Adrenal gland (tissue), 12 donors: ENCODE results near the gene MORN4. TPM values are rescaled to one million over a fixed set of nuclear protein-coding genes. Genes with fewer than 3 reads are reported as not detected.

Experiments used
- DNase-seq, 7 donors: peaks; one replicate each; pipeline ENCODE4 v3.0.0-alpha.2; 2019 to 2020
- H3K27ac ChIP-seq, 5 donors: fragments of 200-600 bp; sonication (generic) in 4 of 5; 1 replicate in 3 of 5; 2 replicates in 2 of 5; pipeline versions ENCODE4 v1.5.1 to v1.8.0; 2016 to 2020; ENCODE audit warnings: mild to moderate bottlenecking in 1 of 5
- H3K27me3 ChIP-seq: fragments of 200-600 bp; 2 replicates; pipeline ENCODE4 v1.8.0; 2021
- H3K36me3 ChIP-seq, 2 donors: fragments of 200-600 bp; replicated peaks in 1 of 2; 1 replicate in 1 of 2; 2 replicates in 1 of 2; pipeline versions ENCODE4 v1.5.1 to v1.8.0; 2018 to 2022
- H3K4me1 ChIP-seq, 2 donors: fragments of 200-600 bp; replicated peaks in 1 of 2; 1 replicate in 1 of 2; 2 replicates in 1 of 2; pipeline versions ENCODE4 v1.5.1 to v1.8.0; 2018 to 2021
- H3K4me3 ChIP-seq, 4 donors: fragments of 200-600 bp; sonication (generic) in 3 of 4; one replicate each; pipeline ENCODE4 v1.5.1; 2016 to 2018
- H3K9me3 ChIP-seq, 3 donors: fragments of 200-600 bp; sonication (generic) in 1 of 3; replicated peaks in 1 of 3; 1 replicate in 2 of 3; 2 replicates in 1 of 3; pipeline versions ENCODE4 v1.5.1 to v1.8.0; 2016 to 2021
- CTCF ChIP-seq, 6 experiments: fragments of 450-650 bp in 4 of 6; fragments of 200-600 bp in 2 of 6; sonication (generic) in 1 of 6; IDR thresholded peaks; 1 replicate in 5 of 6; 2 replicates in 1 of 6; pipeline versions ENCODE4 v1.5.1 to v1.8.0; 2016 to 2021; ENCODE audit warnings: antibody characterized with exemption in 6 of 6, mild to moderate bottlenecking in 2 of 6, moderate library complexity in 1 of 6
- POLR2A ChIP-seq, 2 donors: fragments of 450-650 bp; IDR thresholded peaks; one replicate each; pipeline ENCODE4 v1.6.1; 2017; ENCODE audit warnings: antibody characterized with exemption in 2 of 2, mild to moderate bottlenecking in 2 of 2, moderate library complexity in 1 of 2
- WGBS, 4 donors: extraction: QIAGEN DNeasy Blood & Tissue Kit in 2 of 4; methylation state at CpG; one replicate each; pipeline versions ENCODE4 v1.1.5 to v1.1.7; 2013 to 2017; 5-methylcytosine and 5-hydroxymethylcytosine counted together
- intact Hi-C, 2 donors: fragments of 100-400 bp; cut with DNase I; formaldehyde crosslinking; loops; one replicate each; pipeline versions ENCODE4 v1.14.1 to v1.15.0; 2022 to 2023
- polyA plus RNA-seq, 3 donors: library from polyadenylated mRNA; stranded (reverse); fragments of 200-250 nt in 2 of 3; fragments of 350-450 nt in 1 of 3; fragmentation: Illumina TruSeq in 1 of 3; extraction: RNeasy Lipid Tissue Mini Kit (QIAGEN cat#74804) in 1 of 3; gene quantifications; one replicate each; pipeline ENCODE4 v1.2.3, GENCODE V29; 2013 to 2014
- total RNA-seq, 9 donors: library from RNA; depleted of rRNA in 4 of 9; stranded (reverse); fragments of >200 nt in 4 of 9; fragments of 120-200 nt in 1 of 9; fragmentation: NEBNext Ultra II Directional in 1 of 9; extraction: Animal tissue kit (Norgen Biotek cat#: 25700) in 1 of 9; gene quantifications; one replicate each; pipeline versions ENCODE4 v1.1.0 to v1.2.4, GENCODE V29; 2013 to 2023
- donor health status: healthy with polysubstance abuse.
- donor health status: Bipolar disorder and iron deficiency.
- donor health status: DM: yes; HTN: yes; CAD: no.
- donor health status: DM: no; HTN: no; CAD: no.
- donor health status: DM: no; HTN: no; CAD: no.
- donor health status: DM: yes; HTN: yes; CAD: no.

Gene MORN4
- total and polyA plus RNA-seq, 12 donors = 1.6 to 15.0 (median 8.0) TPM

GRCh38 chr10:97584798-97585438, 48.4 kb downstream of the MORN4 start:
- 86 to 95% (median 93%) methylated on average over 2 to 5 of the region's 5 CpGs for WGBS, 4 donors
- Histone ChIP-seq H3K9me3 (no peaks in the 10 kb centered on the region), H3K36me3 (no peaks in the 10 kb centered on the region), H3K27ac (peak overlapping the region in 3 of 5 donors; percentile 34 to 71 (median 59)), H3K27me3 (no peaks in the 10 kb centered on the region), H3K4me3 (peak overlapping the region in 1 of 4 donors; percentile 18), H3K4me1 (peaks cover 10 to 32% of the 10 kb centered on the region in 2 donors)
- peak in 1 of 7 donors; percentile 13 for DNase-seq
- intact Hi-C loops = no loop called here
- TF ChIP-seq CTCF (IDR thresholded peaks at IDR 0.05) (no peak), POLR2A (IDR thresholded peaks at IDR 0.05) (no peak)

GRCh38 chr10:97584060-97584797, 49.1 kb downstream of the MORN4 start, which contains the start of gene HOGA1:
Gene HOGA1 (plus strand): TSS chr10:97584389. CDS start chr10:97584704, 315 bp downstream.
- H3K27me3 ChIP-seq = no peaks in the 10 kb centered on the region
- H3K9me3 ChIP-seq = no peaks in the 10 kb centered on the region
- WGBS, 4 donors = 38 to 48% (median 42%) methylated on average over 2 to 5 of the region's 5 CpGs
- peak within 1 kb of the TSS in 1 of 4 donors; percentile 18 for H3K4me3 ChIP-seq
- peak; percentile 91 to 99 (median 97) for DNase-seq
- intact Hi-C loops = no loop called here
- H3K36me3 ChIP-seq = no peaks in the 10 kb centered on the region
- TF ChIP-seq CTCF (IDR thresholded peaks at IDR 0.05) (peak in 1 of 6 experiments; percentile 24), POLR2A (IDR thresholded peaks at IDR 0.05) (peak in 1 of 2 donors; percentile 71)
- H3K4me1 ChIP-seq = peaks cover 10 to 32% of the 10 kb centered on the region in 2 donors
- H3K27ac ChIP-seq = peak within 1 kb of the TSS in 3 of 5 donors; percentile 34 to 71 (median 59)

- Histone ChIP-seq H3K27ac (peak overlapping the region in 1 of 5 donors; percentile 54), H3K9me3 (no peaks in the 10 kb centered on the region), H3K4me1 (peaks cover 10 to 32% of the 10 kb centered on the region in 2 donors), H3K27me3 (no peaks in the 10 kb centered on the region), H3K4me3 (no peak overlapping the region), H3K36me3 (no peaks in the 10 kb centered on the region)
- intact Hi-C loops = no loop called here
- TF ChIP-seq CTCF (IDR thresholded peaks at IDR 0.05) = no peak
- no peak for TF ChIP-seq POLR2A (IDR thresholded peaks at IDR 0.05)
- 85 to 95% (median 91%) methylated on average over 2 to 13 of the region's 13 CpGs for WGBS, 4 donors
- DNase-seq = peak in 1 of 7 donors; percentile 13
These were observed 49.8 kb downstream of the MORN4 start for GRCh38 chr10:97583476-97583875.

GRCh38 chr10:97582169-97582568, 51.1 kb downstream of the MORN4 start:
- no peak overlapping the region for H3K27ac ChIP-seq
- 90 to 100% (median 95%) methylated on average over 5 to 8 of the region's 8 CpGs for WGBS, 4 donors
- no peaks in the 10 kb centered on the region for H3K9me3 ChIP-seq
- intact Hi-C loops = no loop called here
- TF ChIP-seq POLR2A (IDR thresholded peaks at IDR 0.05) (no peak), CTCF (IDR thresholded peaks at IDR 0.05) (no peak)
- peaks cover 10 to 32% of the 10 kb centered on the region in 2 donors for H3K4me1 ChIP-seq
- no peak overlapping the region for H3K4me3 ChIP-seq
- no peaks in the 10 kb centered on the region for H3K27me3 ChIP-seq
- DNase-seq = peak in 1 of 7 donors; percentile 9
- no peaks in the 10 kb centered on the region for H3K36me3 ChIP-seq
